ENCODE measurements around the gene NAP1L2. TPM values are rescaled to one million over a fixed set of nuclear protein-coding genes. Genes with fewer than 3 reads are reported as not detected.

NAP1L2 gene
- total and polyA plus RNA-seq, 7 donors, result 0.10 to 2.1 (median 0.93) TPM

Other genes with a start within 250 kb of the NAP1L2 start
- not detected for gene PABPC1L2B, start 211.9 kb downstream of the NAP1L2 start, total RNA-seq
- not detected for gene PABPC1L2B, start 211.9 kb downstream of the NAP1L2 start, polyA plus RNA-seq
- gene PABPC1L2A, start 135.3 kb downstream of the NAP1L2 start, total RNA-seq, result not detected
- gene PABPC1L2A, start 135.3 kb downstream of the NAP1L2 start, polyA plus RNA-seq, result not detected
- not detected for gene CDX4, start 232.2 kb upstream of the NAP1L2 start, total RNA-seq
- not detected for gene CDX4, start 232.2 kb upstream of the NAP1L2 start, polyA plus RNA-seq